Mesenchymal stem cell (in vitro differentiated cells and primary cell): ENCODE measurements around the gene BTBD16.

ENCODE experiments used
- DNase-seq: peaks from one replicate; pipeline ENCODE4 v3.0.0-alpha.2; 2013
- H2AFZ ChIP-seq: one replicate; pipeline ENCODE4 v1.6.1; 2013; ENCODE audit warnings: low read depth, mild to moderate bottlenecking, control low read depth, inconsistent platforms, low read length, moderate library complexity
- H2AK5ac ChIP-seq: 2 replicates; pipeline ENCODE4 v1.6.1; 2013; ENCODE audit warnings: low read length, moderate library complexity, mild to moderate bottlenecking, inconsistent platforms; ENCODE audit not compliant: severe bottlenecking
- H2BK120ac ChIP-seq: one replicate; pipeline ENCODE4 v1.6.1; 2013; ENCODE audit warnings: low read depth, mild to moderate bottlenecking, inconsistent platforms, low read length, moderate library complexity
- H2BK12ac ChIP-seq, 2 experiments: one replicate each; pipeline ENCODE4 v1.6.1; 2013; ENCODE audit warnings: inconsistent platforms in 2 of 2, low read length in 2 of 2, mild to moderate bottlenecking in 2 of 2, moderate library complexity in 2 of 2, control low read depth in 1 of 2
- H2BK15ac ChIP-seq: one replicate; pipeline ENCODE4 v1.6.1; 2013; ENCODE audit warnings: mild to moderate bottlenecking, low read depth, inconsistent platforms; ENCODE audit not compliant: poor library complexity, severe bottlenecking
- H2BK5ac ChIP-seq: 2 replicates; pipeline ENCODE4 v1.6.1; 2013; ENCODE audit warnings: low read depth, mild to moderate bottlenecking, low read length, control low read depth, inconsistent platforms; ENCODE audit not compliant: poor library complexity, severe bottlenecking
- H3K14ac ChIP-seq, 2 experiments: one replicate each; pipeline ENCODE4 v1.6.1; 2013; ENCODE audit warnings: inconsistent platforms in 2 of 2, low read length in 2 of 2, control low read depth in 1 of 2, mild to moderate bottlenecking in 1 of 2, moderate library complexity in 1 of 2
- H3K18ac ChIP-seq, 2 experiments: one replicate each; pipeline ENCODE4 v1.6.1; 2013; ENCODE audit warnings: inconsistent platforms in 2 of 2, low read length in 2 of 2, control low read depth in 1 of 2, low read depth in 1 of 2, mild to moderate bottlenecking in 1 of 2
- H3K23ac ChIP-seq, 2 experiments: one replicate each; pipeline ENCODE4 v1.6.1; 2013; ENCODE audit warnings: inconsistent platforms in 2 of 2, low read length in 2 of 2, mild to moderate bottlenecking in 2 of 2, moderate library complexity in 2 of 2, control low read depth in 1 of 2
- H3K27ac ChIP-seq: 2 replicates; pipeline ENCODE4 v1.5.1; 2013; ENCODE audit warnings: mild to moderate bottlenecking, moderate library complexity, low read length, control low read depth, inconsistent platforms; ENCODE audit not compliant: poor library complexity, severe bottlenecking
- H3K27me3 ChIP-seq, 2 experiments: 2 replicates each; pipeline versions ENCODE4 v1.6.1 to v1.7.0; 2013; ENCODE audit warnings: low read length in 2 of 2, mild to moderate bottlenecking in 2 of 2, moderate library complexity in 2 of 2, control low read depth in 1 of 2, inconsistent platforms in 1 of 2; ENCODE audit not compliant: control insufficient read depth in 1 of 2, insufficient read depth in 1 of 2
- H3K36me3 ChIP-seq, 2 experiments: 2 replicates each; pipeline versions ENCODE4 v1.6.1 to v1.7.0; 2013; ENCODE audit warnings: low read length in 2 of 2, control low read depth in 1 of 2, inconsistent platforms in 1 of 2, low read depth in 1 of 2, mild to moderate bottlenecking in 1 of 2; ENCODE audit not compliant: insufficient read depth in 2 of 2, control insufficient read depth in 1 of 2
- H3K4ac ChIP-seq, 2 experiments: one replicate each; pipeline ENCODE4 v1.6.1; 2013; ENCODE audit warnings: inconsistent platforms in 2 of 2, low read length in 2 of 2, mild to moderate bottlenecking in 2 of 2, moderate library complexity in 2 of 2, control low read depth in 1 of 2, low read depth in 1 of 2
- H3K4me1 ChIP-seq: 2 replicates; pipeline ENCODE4 v1.6.1; 2013; ENCODE audit warnings: low read depth, low read length, control low read depth; ENCODE audit not compliant: control insufficient read depth, insufficient read depth
- H3K4me2 ChIP-seq: 2 replicates; pipeline ENCODE4 v1.6.1; 2013; ENCODE audit warnings: low read length, mild to moderate bottlenecking, inconsistent platforms; ENCODE audit not compliant: poor library complexity, severe bottlenecking
- H3K4me3 ChIP-seq, 2 experiments: 2 replicates each; pipeline versions ENCODE4 v1.5.1 to v1.7.0; 2013; ENCODE audit warnings: low read length in 2 of 2, mild to moderate bottlenecking in 2 of 2, control low read depth in 1 of 2, low read depth in 1 of 2; ENCODE audit not compliant: insufficient read depth in 1 of 2
- H3K79me1 ChIP-seq: replicated peaks from 2 replicates; pipeline ENCODE4 v1.6.1; 2013; ENCODE audit warnings: mild to moderate bottlenecking, control low read depth, low read length, inconsistent platforms; ENCODE audit not compliant: poor library complexity, severe bottlenecking
- H3K9ac ChIP-seq: 2 replicates; pipeline ENCODE4 v1.7.0; 2013; ENCODE audit warnings: mild to moderate bottlenecking, low read length, moderate library complexity
- H3K9me3 ChIP-seq: 2 replicates; pipeline ENCODE4 v1.7.0; 2013; ENCODE audit warnings: mild to moderate bottlenecking, low read length; ENCODE audit not compliant: control insufficient read depth
- H4K8ac ChIP-seq: one replicate; pipeline ENCODE4 v1.6.1; 2013; ENCODE audit warnings: inconsistent platforms, mild to moderate bottlenecking, low read length, moderate library complexity
- H4K91ac ChIP-seq: one replicate; pipeline ENCODE4 v1.6.1; 2013; ENCODE audit warnings: mild to moderate bottlenecking, low read length, inconsistent platforms
- WGBS: methylation state at CpG from one replicate; pipeline ENCODE4 v1.1.7; 2013; ENCODE audit warnings: mixed read lengths; 5-methylcytosine and 5-hydroxymethylcytosine counted together

Gene BTBD16

DNA sequence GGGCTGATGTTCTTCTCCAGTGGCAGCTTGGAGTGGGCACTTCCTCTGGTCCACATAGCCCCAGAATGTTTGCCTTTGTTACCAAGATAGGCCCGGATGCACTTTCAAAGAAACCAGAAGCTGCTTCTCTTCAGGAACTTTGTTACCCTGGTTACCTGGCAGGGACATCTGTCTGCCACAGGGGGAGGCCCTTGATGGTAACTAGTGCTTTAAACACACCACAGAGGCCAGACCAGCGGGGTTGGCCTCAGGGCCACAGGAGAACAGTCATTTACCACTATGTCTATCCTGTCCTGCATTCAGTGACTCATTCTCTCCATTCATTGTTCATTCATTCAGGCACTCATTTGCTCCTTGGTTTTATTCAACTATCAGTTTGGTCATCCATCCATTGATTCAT is 91.5 kb downstream of the BTBD16 start:
- WGBS, result 49% methylated on average over 2 of the region's 2 CpGs

DNA sequence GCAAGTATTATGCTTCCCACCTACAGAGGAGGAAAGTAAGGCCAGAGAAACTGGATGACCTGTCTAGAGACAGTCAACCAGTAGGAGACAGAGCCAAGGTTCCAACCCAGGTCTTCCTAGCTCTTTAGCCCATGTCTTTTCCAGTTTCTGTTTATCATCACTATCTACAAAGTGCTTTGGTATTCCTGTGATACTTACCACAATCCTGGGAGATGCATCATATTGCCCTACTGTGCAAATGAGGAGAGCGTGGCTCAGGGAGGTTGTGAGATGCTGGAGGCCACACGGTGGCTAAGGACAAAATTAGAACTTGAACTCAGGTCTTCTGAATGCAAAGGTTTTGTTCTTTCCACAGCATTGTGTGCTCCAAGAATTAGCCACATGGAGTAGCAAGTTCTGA is 92.2 kb downstream of the BTBD16 start:
- no peak overlapping the region for H4K91ac ChIP-seq
- no peaks in the 10 kb centered on the region for H3K4me1 ChIP-seq
- H3K14ac ChIP-seq, result no peak overlapping the region
- no peak for DNase-seq
- no peak overlapping the region for H2BK12ac ChIP-seq
- peaks cover 5 to 12% of the 10 kb centered on the region in 2 experiments for H3K27me3 ChIP-seq
- no peak overlapping the region for H3K4me2 ChIP-seq
- H3K36me3 ChIP-seq, result no peaks in the 10 kb centered on the region
- H3K23ac ChIP-seq, result no peak overlapping the region
- H3K18ac ChIP-seq, result no peak overlapping the region
- no peak overlapping the region for H4K8ac ChIP-seq
- 91% methylated on average over 2 of the region's 2 CpGs for WGBS
- no peak overlapping the region for H2AK5ac ChIP-seq
- H2AFZ ChIP-seq, result no peak overlapping the region
- H3K9me3 ChIP-seq, result peaks cover 9% of the 10 kb centered on the region
- no peak overlapping the region for H3K9ac ChIP-seq
- H3K27ac ChIP-seq, result no peak overlapping the region
- no peaks in the 10 kb centered on the region for H3K79me1 ChIP-seq
- no peak overlapping the region for H3K4ac ChIP-seq
- H2BK120ac ChIP-seq, result no peak overlapping the region
- H2BK15ac ChIP-seq, result no peak overlapping the region
- H2BK5ac ChIP-seq, result no peak overlapping the region
- H3K4me3 ChIP-seq, result no peak overlapping the region

More for the DNA sequence above, 91.5 kb downstream of the BTBD16 start:
- Histone ChIP-seq H3K4ac (no peak overlapping the region), H3K27ac (no peak overlapping the region), H3K18ac (no peak overlapping the region), H2BK120ac (no peak overlapping the region), H3K4me3 (no peak overlapping the region), H3K79me1 (no peaks in the 10 kb centered on the region), H2BK5ac (no peak overlapping the region), H2BK15ac (no peak overlapping the region), H2AFZ (no peak overlapping the region), H2BK12ac (no peak overlapping the region), H3K9ac (no peak overlapping the region), H3K4me1 (no peaks in the 10 kb centered on the region), H3K4me2 (no peak overlapping the region), H3K27me3 (peaks cover 5 to 10% of the 10 kb centered on the region in 2 experiments), H3K23ac (no peak overlapping the region), H3K9me3 (peaks cover 7% of the 10 kb centered on the region), H4K91ac (no peak overlapping the region), H4K8ac (no peak overlapping the region), H2AK5ac (no peak overlapping the region), H3K14ac (no peak overlapping the region), H3K36me3 (no peaks in the 10 kb centered on the region)
- DNase-seq, result no peak

DNA sequence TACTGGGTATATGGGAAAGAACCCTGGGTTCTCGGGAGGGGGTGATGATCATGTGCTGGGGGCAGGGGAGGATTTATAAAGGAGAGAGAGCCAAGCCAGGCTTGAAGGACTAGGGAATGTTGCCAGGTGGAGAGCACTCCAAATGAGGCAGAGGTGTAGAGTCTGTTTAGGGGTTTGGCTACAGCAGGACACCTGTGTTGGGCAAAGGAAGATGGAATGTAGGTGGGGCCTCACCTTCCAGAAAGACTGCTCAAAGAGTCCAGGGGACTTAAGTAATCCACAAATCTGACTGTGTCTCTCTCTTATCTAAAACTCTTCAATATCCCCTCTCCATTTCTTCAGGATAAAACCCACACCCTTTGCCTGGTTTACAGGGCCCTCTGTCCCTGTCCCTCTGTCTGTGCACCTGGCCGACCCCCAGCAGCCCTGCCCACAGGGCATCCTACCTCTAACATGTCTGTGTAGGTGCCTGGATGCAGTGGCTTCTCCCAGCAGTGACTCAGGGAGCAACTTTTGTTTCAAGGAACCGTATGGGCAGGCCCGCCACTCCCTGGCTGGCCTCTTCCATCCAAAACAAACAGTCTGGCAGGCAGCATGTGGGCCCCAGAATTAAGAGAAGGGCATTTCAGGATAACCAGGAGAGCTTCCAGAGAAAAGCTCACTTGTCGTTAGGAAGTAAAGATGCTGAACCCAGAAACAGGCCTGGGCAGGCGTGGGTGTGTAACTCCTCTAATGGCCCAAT is 92.8 kb downstream of the BTBD16 start:
- WGBS, result 79% methylated on average over 6 of the region's 6 CpGs
- Histone ChIP-seq H3K79me1 (no peaks in the 10 kb centered on the region), H3K4me1 (peaks cover 2% of the 10 kb centered on the region), H4K91ac (no peak overlapping the region), H3K27ac (no peak overlapping the region), H2BK120ac (no peak overlapping the region), H2AK5ac (no peak overlapping the region), H3K9ac (no peak overlapping the region), H3K27me3 (peaks cover 5 to 14% of the 10 kb centered on the region in 2 experiments), H2BK5ac (no peak overlapping the region), H3K4ac (no peak overlapping the region), H2BK15ac (no peak overlapping the region), H4K8ac (no peak overlapping the region), H3K4me3 (no peak overlapping the region), H2BK12ac (no peak overlapping the region), H3K23ac (no peak overlapping the region), H3K4me2 (no peak overlapping the region), H3K36me3 (no peaks in the 10 kb centered on the region), H3K18ac (no peak overlapping the region), H3K14ac (no peak overlapping the region), H2AFZ (no peak overlapping the region), H3K9me3 (peaks cover 9% of the 10 kb centered on the region)
- no peak for DNase-seq

- no peak for DNase-seq
- no peak overlapping the region for H3K14ac ChIP-seq
- H3K4me2 ChIP-seq, result no peak overlapping the region
- no peak overlapping the region for H3K4me3 ChIP-seq
- no peak overlapping the region for H2BK120ac ChIP-seq
- H3K9me3 ChIP-seq, result peaks cover 9% of the 10 kb centered on the region
- 87% methylated on average over 13 of the region's 13 CpGs for WGBS
- no peak overlapping the region for H2AFZ ChIP-seq
- H3K27me3 ChIP-seq, result peaks cover 5 to 18% of the 10 kb centered on the region in 2 experiments
- H2BK15ac ChIP-seq, result no peak overlapping the region
- no peak overlapping the region for H3K23ac ChIP-seq
- H2BK12ac ChIP-seq, result no peak overlapping the region
- H3K18ac ChIP-seq, result no peak overlapping the region
- H3K4ac ChIP-seq, result no peak overlapping the region
- H3K4me1 ChIP-seq, result peaks cover 2% of the 10 kb centered on the region
- H2AK5ac ChIP-seq, result no peak overlapping the region
- H4K8ac ChIP-seq, result no peak overlapping the region
- H3K9ac ChIP-seq, result no peak overlapping the region
- H3K79me1 ChIP-seq, result peaks cover 3% of the 10 kb centered on the region
- no peaks in the 10 kb centered on the region for H3K36me3 ChIP-seq
- no peak overlapping the region for H2BK5ac ChIP-seq
- H4K91ac ChIP-seq, result no peak overlapping the region
- H3K27ac ChIP-seq, result no peak overlapping the region
Observed at GRCh38 chr10:122368502-122369254, 97.6 kb downstream of the BTBD16 start.
